Cardiac atrium fibroblast (primary cell): ENCODE measurements around the gene TMEM164. TPM values are rescaled to one million over a fixed set of nuclear protein-coding genes. Genes with fewer than 3 reads are reported as not detected.

ENCODE experiments used
- total RNA-seq: library from RNA; depleted of rRNA; stranded (reverse); fragments of >200 nt; gene quantifications from 2 replicates; pipeline ENCODE4 v1.2.3, GENCODE V29; 2015

Gene TMEM164
- 21.7 and 29.8 TPM in 2 replicates for total RNA-seq

GRCh38 chrX:110002300-110003166, at the start of gene TMEM164:
TSS of gene TMEM164 (plus strand) at chrX:110003114. CDS start at chrX:110003775, 661 bp downstream.

